GM18508 (cell line): ENCODE data around the gene ZNF484.
"Not testable (repeated sequence)": the region's sequence is repeated elsewhere in the genome, so short reads cannot be mapped to it uniquely, and the experiment has no call there.

Experiments
- ATAC-seq: cut with Tn5 transposase; IDR thresholded peaks from one replicate; pipeline ENCODE4 v1.9.1; 2021; ENCODE audit warnings: moderate number of reproducible peaks; ENCODE audit not compliant: insufficient read depth, unreplicated experiment

The ZNF484 gene

DNA sequence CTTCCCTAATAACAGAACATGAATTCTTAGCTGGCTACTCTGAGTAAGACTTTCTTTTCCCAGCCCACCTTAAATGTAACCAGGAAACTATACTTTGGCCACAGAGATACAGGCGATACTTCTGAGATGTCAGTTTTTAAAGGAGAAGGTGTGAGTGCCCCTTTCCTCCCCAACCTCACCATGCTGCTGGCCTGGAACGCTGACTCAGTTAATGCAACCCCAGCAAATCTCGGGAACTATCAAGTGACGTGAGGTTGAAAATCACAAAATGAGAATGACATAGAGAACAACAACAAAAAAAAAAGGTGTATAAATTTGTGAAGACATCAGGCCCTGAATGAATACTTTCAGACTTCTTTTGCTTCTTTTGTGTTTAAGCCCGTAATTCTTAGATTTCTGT is 13.7 kb downstream of the ZNF484 start:
- ATAC-seq: no peak

- no peak for ATAC-seq
Measured at GRCh38 chr9:92860867-92861266, 17.0 kb downstream of the ZNF484 start.

DNA sequence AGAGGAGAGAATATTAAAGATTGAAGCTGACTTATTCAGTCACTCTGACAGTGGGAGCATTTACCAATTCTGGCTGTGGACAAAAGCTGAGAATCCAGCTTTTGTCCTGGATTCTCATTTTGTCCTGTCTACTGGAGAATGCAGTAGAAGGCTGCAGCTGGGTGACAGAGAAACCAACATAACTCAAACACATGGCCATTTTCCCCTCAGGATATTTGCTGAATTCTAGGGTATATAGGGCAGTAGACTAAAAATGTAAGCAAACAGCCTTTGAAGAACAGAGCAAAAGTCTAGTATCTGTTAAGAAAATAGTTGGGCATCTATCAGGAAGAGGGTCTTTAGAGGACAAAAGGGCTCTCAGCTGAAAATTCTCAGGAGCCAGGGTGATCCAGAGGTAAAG is 20.6 kb downstream of the ZNF484 start:
- no peak for ATAC-seq

DNA sequence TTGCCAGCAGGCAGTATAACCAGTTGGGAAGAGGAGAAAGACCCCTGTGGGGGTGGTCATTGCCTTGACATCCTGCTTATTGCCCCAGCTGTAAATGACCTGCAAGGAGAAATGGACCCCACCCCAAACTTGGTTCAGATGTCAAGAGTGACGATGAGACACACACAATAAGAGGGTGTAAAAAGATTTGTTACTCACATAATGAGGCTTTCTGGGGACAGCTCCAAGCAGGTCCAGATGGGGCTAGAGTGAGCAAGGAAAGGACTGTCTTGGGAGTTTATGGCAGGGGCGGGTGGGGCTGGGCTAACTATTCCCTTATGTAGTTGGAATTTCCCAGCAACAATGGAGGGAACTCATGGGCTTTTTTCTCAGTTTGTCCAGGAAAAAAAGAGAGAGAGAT is 24.1 kb downstream of the ZNF484 start:
- no peak for ATAC-seq

DNA sequence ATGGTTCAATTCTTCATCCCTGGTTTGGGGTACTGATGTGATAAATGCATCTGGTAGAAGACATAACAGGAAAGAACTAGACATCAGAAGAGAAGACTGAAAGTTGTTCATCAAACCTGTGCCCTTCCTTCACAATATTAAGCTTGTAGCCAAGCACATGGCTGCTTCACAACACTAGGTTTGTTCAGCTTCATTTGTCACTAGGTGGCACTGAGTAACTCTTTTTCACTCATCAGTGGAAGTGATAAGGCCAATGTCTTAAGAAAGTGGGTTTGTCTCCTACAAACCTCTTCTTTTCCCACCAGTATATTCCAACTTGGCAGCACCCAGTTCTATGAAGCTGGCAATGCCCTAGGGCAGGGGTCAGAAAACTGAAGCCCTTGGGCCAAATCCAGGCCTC is 26.9 kb downstream of the ZNF484 start:
- ATAC-seq: no peak

- not testable (repeated sequence) for ATAC-seq
Measured at GRCh38 chr9:92848740-92849139, 29.1 kb downstream of the ZNF484 start.

DNA sequence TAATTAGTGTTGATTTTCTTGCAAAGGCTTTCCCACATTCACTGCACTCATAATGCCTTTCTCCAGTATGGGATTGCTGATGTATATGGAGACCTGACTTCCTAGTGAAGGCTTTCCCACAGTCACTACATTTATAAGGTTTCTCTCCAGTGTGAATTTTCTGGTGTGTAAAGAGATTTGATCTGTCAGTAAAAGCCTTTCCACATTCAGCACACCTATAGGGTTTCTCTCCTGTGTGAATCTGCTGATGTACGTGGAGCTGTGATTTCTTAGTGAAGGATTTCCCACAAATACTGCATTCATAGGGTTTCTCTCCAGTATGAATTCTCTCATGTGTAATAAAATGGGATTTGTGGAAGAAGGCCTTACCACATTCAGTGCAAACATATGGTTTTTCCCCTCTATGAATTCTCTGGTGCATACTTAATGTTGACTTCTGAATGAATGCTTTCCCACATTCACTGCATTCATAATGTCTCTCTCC is 31.1 kb downstream of the ZNF484 start:
- ATAC-seq: no peak

- ATAC-seq: not testable (repeated sequence)
Measured at GRCh38 chr9:92838411-92838810, 39.4 kb downstream of the ZNF484 start.

DNA sequence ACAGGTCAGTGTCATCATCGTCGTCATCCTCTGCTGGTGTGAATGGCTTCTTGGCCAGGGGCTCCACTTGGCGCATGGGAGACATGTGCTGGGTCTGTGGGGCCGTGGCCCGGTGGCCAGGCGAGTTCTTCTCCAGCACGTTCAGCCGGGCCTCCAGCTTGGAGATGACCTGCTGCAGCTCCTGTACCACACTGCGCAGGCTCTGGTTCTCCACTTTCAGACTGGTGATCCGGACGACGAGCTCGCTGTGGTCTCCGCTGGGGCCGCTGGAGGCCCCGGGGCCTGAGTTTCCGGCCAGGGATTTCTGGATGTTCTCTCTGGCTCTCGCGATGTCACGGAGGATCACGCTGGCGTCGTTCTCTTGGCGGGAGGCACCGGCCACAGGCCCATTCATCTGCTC is 40.6 kb downstream of the ZNF484 start:
- no peak for ATAC-seq

- ATAC-seq: no peak
Measured at GRCh38 chr9:92829420-92829819, 48.4 kb downstream of the ZNF484 start.

GRCh38 chr9:92825065-92825464 is 52.8 kb downstream of the ZNF484 start:
- ATAC-seq: not testable (repeated sequence)

DNA sequence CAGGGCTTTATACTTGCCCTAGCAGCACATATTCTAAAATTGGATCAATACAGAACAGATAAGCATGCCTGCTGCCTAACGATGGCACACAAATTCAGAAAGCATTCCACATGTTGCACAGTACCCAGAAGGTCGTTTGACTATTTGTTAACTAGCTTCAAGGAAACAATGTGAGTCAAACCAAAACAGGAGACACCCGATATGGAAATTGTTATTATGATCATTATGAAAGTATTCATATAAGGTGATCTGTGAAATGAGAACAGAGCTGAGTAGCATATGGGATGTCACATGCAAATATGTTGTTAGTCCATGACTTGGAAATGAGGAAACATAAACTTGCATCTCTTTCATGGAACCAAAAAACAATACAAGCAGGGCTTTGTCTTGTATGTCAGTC is 56.9 kb downstream of the ZNF484 start:
- no peak for ATAC-seq

GRCh38 chr9:92819898-92820297 is 57.9 kb downstream of the ZNF484 start:
- ATAC-seq: not testable (repeated sequence)

DNA sequence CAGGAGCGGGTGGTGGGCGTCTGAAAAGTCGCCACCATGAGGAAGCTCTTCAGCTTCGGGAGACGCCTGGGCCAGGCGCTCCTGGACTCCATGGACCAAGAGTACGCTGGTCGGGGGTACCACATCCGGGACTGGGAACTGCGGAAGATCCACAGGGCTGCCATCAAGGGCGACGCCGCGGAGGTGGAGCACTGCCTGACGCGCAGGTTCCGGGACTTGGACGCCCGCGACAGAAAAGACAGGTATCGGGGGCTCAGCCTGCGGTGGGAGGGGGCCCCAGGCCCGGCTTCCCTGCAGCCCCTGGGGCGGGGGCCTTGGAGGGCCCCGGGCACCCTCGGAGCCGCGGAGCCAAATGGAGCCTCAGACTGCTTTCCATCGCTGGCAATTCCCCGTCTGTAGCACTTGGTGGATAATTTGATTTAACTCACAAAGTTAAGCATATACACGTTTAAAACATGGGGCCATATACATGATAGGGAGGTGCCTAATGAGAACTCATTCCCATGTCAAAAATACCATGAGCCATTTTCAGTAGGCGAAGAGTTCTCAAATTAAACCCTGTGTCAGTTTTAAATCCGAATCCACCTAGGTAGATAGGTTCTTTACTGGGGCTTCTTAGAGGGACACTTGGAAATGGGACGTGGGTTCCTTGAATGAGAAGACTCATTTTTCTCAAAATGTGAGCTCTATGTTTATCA is 68.1 kb downstream of the ZNF484 start:
- not testable (repeated sequence) for ATAC-seq

DNA sequence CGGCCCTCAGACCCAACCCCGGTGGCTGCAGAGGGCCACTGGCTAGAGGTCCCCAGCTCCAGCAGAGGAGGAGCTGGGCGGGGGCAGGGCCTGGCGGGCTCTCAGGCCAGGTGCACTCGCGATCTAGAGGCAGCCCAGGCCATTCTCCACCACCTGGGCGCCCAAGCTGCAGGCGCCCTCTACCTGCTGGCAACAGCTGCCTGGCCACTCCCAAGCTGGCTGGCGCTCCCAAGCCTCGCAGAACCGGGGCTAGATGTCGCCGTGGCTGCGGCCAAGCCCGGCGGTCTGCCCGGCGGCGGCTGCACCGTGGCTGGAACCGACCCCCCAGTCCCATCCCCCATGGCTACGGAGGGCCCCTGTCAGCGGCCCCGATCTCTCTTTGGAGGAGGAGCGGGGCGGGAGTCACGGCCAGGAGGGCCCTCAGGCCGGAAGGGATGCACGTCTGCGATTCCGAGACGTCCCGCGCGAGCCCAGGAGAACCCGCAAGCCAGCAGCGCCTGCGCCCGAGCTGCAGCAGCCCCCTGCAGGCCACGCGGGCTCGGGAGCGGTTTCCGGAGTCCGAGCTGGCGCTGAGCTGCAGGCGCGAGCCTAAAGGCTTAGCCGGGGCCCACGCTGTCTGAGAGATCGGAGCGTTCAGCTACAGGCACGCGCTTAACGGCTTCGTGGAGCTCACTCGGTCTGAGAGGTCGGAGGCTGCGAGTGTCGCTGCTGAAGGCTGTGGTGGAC is 68.9 kb downstream of the ZNF484 start:
- ATAC-seq: no peak

GRCh38 chr9:92807757-92808725 is 69.8 kb downstream of the ZNF484 start:
- no peak for ATAC-seq

- no peak for ATAC-seq
Measured at GRCh38 chr9:92807031-92807756, 70.6 kb downstream of the ZNF484 start.

DNA sequence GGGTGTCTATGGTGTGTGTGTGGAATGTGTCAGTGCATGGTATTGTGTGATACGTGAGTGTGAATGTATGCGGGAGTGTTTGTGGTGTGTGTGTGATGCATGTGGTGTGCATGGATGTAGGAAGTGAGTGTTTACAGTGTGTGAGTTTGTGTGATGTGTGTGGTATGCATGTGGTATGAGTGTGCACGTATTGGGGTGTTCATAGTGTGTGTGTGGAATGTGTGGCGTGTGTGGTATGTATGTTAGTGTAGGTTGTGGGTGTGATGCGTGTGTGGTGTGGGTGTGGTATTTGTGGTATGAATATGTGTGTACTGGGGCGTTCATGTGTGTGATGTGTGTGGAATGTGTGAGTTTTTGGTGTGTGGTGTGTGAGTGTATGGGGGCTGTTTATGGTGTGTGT is 73.1 kb downstream of the ZNF484 start:
- ATAC-seq: no peak

- no peak for ATAC-seq
Measured at GRCh38 chr9:92798358-92798757, 79.5 kb downstream of the ZNF484 start.

DNA sequence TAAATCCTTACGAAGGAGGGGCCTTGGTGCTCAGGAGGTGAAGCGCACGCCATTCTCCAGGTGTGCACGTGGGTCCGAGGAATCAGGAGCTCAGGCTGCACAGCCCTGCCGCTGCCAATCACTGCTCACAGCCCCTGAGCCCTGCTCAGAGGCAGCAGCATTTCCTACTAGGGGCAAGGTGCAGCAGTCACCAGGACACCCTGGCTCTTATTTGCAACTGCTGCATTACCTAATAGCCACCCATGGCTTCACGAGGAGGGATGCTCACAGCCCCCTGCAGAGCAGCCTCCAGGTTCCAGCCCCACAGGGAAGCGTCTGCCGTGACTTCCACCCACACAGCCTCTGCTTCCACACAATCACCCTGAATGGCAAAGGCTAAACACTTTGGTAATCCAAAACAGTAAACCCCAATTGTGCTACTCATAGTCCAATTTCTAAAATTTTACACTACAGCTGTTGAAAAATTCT is 81.5 kb downstream of the ZNF484 start:
- not testable (repeated sequence) for ATAC-seq
